IMR-90 (cell line): Measurements from ENCODE around the gene SRSF2.

Experiments used
- POLR2A ChIP-seq: IDR thresholded peaks from 2 replicates; pipeline ENCODE4 v1.6.1; 2012; ENCODE audit warnings: mild to moderate bottlenecking, low read depth, low read length
- TF ChIP-seq, protein P1 (sequence below): conservative IDR thresholded peaks from 2 replicates; pipeline ENCODE4 v1.5.1; 2012; ENCODE audit warnings: mild to moderate bottlenecking, low read depth, low read length, improper control_type of control experiment

DNA sequence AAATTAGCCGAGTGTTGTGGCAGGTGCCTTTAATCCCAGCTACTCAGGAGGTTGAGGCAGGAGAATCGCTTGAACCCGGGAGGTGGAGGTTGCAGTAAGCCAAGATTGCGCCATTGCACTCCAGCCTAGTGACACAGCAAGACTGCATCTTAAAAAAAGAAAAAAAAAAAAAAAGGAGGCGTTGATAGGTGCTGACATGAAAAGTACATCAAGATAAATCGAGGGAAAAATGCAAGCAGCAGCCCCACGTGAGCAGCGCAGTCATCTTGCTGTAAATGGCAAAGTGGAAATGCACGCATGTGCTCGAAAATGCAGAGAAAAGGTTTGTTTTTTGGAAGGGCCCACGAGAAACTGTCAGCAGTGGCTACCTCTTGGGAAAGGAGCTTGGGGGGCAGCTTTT, 47.3 kb downstream of the SRSF2 start:
- TF ChIP-seq, protein P1, sequence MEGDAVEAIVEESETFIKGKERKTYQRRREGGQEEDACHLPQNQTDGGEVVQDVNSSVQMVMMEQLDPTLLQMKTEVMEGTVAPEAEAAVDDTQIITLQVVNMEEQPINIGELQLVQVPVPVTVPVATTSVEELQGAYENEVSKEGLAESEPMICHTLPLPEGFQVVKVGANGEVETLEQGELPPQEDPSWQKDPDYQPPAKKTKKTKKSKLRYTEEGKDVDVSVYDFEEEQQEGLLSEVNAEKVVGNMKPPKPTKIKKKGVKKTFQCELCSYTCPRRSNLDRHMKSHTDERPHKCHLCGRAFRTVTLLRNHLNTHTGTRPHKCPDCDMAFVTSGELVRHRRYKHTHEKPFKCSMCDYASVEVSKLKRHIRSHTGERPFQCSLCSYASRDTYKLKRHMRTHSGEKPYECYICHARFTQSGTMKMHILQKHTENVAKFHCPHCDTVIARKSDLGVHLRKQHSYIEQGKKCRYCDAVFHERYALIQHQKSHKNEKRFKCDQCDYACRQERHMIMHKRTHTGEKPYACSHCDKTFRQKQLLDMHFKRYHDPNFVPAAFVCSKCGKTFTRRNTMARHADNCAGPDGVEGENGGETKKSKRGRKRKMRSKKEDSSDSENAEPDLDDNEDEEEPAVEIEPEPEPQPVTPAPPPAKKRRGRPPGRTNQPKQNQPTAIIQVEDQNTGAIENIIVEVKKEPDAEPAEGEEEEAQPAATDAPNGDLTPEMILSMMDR: no peak
- TF ChIP-seq POLR2A: no peak
